GM21576 (cell line): ENCODE measurements around the gene IL5.

Experiments used
- ATAC-seq: cut with Tn5 transposase; IDR thresholded peaks from one replicate; pipeline ENCODE4 v1.9.1; 2021; ENCODE audit warnings: mild to moderate bottlenecking, moderate library complexity; ENCODE audit not compliant: unreplicated experiment

The IL5 gene

DNA sequence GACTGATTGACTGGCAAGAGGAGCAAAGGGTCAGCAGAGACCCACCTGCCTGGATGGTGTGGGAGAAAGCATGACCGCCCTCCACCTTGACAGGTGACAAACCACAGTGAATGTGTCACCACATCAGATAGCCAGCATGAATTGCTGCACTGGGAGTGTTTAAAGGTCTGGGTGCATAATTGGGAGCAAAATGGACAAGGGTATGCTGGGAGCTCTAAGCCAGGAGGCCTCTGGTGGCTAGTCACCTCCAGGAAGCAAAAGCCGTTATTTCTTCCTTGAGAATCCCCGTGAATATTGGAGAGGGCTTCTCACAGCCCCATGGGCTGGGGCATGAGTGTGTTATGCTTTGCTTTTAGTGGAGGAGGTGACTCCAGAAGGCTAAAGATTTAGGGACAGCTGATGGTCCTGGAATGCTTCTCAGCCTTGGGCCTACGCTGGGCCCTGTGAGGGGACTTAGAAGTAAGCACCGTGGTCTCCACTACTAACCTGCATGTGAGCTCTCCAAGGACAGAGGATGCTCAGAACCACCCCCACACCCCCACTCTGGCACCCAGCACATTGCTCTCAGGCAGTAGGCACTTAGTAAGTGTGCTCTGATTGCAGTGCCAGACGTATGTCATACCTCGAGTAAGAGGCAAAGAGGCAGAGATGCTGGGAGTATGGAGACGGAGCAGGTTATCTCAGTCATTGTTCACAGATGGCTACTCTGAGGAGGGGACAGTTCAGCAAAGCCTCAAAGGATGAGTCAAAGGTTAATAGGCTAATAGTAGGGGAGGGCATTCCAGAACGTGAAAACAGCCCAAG, 43.7 kb downstream of the IL5 start:
- ATAC-seq: no peak

DNA sequence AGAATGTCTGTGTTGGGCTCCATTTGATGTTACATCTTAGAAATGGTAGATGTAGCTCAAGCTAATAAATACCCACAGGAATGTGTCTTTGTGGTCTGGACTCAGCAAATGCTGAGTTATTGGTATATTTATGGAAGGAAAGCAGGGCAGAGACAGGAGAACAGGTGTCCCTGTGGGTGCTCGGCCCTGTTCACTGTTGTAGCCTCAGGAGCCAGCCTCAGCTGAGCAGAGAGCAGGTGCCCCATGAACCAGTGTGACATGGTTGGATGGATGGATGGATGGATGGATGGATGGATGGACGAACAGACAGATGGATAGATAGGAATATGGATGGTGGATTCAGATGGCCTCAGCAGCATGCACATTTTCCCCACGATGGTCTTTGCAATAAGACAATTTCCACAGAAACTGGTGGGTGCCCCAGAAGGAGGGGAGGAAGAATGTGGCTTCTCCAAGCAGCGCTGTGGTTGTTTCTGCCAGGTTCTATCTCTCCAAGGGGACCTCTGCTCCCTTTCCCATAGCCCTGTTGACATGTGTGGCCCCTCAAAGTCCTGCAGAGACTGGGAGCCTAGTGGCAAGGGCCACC, 44.5 kb downstream of the IL5 start:
- no peak for ATAC-seq

DNA sequence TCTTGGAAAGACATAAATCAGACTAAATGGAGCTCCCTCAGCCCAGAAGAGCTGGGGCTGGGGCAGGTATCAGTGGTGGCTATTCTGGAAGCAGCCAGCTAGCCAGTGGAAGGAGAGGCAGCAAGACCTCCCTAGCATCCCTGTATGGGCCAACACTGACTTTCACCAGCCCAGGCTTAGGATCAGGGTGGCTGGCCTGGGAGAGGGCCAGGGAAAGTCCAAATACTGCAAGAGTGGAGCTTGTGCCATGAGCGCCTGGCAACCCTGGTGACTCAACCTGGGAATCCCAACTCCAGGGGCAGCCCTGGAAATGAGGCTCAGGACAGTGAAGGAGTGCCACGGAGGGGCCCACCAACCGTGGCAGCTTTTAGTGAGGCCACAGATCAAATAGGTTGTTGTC, 45.2 kb downstream of the IL5 start:
- no peak for ATAC-seq

DNA sequence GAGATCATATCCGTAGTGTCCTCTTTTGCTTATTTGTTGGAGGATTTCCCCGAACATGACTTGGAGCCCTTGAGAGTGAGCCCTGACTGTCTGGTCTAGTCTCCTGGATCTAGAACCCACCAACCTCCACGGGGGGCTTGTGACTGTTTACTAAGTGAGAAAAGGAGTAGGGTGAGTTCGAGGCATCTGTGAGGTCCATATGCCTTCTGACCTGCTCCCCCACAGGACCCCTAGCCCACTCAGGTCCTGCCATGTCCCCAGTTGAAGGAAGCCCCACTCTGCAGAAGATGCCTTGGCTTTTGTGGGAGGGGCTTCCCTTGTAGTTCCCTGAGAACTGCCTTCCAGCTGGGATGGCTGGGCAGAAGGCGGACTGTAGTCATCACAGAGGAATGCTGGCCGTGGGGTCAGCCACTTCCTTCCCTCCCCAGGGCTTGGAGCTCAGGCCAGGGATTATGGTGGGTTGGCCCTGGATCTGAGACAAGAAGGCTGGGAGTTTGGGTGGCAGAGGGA, 45.8 kb downstream of the IL5 start:
- ATAC-seq: no peak

DNA sequence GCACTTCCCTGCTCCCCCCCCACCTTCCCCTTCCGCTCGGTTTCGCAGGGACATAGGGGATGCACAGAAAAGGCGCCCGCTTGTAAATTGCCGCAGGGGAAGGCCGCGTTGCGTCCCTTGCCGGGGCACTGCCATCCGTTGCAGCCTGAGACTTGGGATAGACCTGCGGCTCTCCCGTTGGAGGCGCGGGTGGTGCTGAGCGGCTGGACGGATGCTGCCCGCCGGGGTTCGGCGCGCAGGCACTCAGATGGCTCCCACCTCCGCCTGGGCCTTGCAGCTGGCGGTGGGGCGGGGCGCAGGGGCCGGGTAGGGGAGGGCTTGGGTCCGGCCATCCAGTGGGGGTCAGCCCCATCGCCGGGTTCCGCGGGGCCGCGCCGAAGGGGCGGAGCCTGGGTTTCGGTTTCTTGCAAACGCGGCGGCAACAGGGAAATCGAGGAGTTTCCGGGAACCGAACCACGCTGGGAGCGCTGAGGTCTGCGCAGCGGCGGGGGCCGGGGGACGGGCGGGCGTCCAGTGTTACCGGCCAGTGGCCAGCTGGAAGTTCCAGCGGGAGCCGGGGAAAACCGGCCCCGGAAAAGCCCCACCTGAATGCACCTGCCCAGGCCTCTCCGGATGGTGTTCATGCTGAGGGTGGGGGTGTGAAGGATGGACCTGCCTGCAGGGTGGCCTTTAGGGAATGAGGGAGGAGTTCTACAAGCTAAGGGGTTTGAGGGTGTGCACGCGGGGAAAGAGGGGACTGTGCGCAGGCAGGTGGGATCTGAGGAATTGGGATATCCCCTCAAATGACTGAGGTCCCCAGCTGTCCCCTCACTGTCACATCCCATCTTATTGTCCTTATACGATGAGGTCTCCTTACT, 46.5 kb downstream of the IL5 start:
- ATAC-seq: peak; percentile 37

DNA sequence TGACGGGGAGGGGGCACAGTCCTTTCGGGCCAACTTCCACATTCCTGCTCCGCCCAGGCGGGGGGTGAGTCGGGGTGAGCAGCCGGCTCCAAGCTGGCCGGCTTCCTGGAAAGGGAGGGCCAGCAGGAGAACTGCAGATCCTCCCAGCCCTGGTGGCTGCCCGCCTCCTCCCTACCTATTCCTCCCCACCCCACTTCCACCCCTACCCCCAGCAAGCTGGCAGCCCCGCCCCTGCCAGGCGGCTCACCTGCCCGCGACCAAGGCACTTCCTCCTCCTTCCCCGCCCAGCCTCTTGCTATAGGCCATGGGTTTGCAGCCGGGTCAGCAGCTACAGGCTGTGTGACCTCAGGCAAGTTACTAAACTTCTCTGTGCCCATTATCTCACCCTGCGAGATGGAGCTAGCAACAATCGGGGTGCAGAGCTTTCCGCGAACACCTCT, 47.1 kb downstream of the IL5 start:
- ATAC-seq: peak; percentile 46

DNA sequence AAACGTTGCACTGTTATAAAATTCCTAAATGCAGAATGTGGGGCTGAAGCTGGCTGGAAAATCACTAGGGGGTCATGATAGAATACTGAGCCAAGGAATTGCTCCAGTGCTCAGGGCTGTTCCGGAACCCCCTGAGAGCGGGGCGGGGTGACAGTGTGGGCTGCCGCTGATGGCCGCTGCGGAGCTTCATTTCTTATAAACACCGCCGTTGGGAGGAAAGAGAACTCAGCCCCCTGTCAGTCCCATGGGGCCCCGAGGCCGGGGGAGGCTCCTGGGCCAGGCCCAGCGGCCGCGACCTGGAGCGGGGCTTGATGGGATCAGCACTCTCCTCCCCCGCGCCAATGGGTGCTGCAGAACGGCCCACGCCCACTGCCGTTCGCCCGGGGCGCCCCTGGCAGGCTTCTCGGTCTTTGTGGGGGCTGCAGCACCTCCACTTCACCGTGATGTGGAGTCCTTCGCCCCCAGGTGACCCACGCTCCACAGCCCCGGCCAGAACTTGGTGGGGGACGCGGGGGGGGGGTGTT, 47.6 kb downstream of the IL5 start:
- ATAC-seq: peak; percentile 23

DNA sequence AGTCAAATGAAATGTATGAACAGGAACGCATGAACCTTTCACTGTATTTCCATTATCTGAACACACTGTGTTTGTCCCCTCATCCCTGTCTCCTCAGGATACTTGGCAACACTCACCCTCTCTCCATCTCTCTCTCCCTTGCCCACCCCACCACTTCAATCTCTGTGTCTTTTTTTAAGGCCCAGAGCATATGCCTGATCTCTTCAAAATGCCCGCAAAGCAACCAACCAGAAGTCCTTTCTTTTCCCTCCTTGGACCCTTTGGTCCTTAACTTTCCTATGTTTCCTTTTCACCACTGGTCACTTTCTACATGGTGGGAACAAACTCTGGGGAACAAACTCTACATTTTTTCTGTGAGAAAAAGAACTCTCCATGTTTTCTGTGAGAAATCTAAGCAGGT, 49.5 kb downstream of the IL5 start:
- ATAC-seq: no peak

DNA sequence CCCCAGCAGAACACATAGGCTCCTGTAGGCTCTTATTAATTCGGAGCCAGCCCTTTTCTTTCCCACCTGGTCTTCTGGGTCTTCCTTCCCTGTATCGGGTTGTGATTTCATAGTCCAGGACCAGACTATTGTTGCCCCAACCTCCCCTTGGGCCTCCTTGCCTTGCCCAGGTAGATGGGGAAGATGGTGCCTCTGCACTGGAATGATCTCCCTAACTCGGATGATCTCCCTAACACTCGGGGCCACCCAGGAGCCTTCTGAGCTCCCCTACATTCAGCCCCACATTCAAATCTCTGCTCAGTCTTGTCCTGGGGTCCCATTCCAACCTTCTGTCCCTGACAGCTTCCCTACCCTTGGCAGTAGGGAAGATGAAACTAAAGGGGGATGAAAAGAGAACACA, 50.1 kb downstream of the IL5 start:
- ATAC-seq: no peak

DNA sequence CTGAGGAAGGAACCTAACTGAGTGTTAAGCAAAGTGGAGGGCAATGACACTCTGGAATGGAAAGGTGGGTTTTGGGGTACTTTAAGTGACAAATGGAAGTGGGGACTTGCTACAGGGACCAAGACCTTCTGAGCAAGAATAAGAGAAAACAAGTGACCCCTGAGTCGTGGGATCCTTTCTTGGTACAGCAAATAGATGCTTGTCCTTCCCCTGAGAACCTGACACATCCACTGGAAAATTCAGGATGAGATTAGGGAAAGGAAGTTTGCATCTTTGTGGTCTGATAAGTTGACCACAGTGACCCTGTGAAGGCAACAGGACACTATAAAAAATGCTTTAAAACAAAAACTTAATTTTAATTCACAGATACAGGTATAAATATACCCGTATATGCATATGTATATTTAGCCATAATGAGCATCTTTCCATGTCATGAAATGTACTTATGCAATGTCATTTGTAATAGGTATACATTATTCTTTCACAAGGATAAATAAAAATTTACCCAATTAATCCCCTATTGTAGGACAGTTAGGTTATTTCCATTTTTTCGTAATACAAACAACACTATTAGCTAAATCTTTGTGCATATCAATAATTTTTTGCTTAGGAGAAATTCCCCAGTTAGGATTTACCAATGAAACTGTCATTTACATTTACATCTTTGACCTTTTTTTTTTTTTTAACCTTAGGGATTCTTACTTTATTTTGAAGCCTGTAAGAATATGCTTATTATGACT, 50.8 kb downstream of the IL5 start:
- ATAC-seq: no peak
